Astrocyte of the cerebellum (primary cell): ENCODE results near the gene MDFIC.

ENCODE experiments used
- DNase-seq: peaks from one replicate; pipeline ENCODE4 v3.0.0-alpha.2; 2011; ENCODE audit warnings: low read depth
- H3K4me3 ChIP-seq: 2 replicates; pipeline ENCODE4 v1.5.1; 2011; ENCODE audit warnings: mild to moderate bottlenecking, low read depth, low read length, moderate library complexity
- CTCF ChIP-seq: IDR thresholded peaks from 2 replicates; pipeline ENCODE4 v1.5.1; 2012; ENCODE audit warnings: low read length, low read depth, moderate library complexity, mild to moderate bottlenecking; ENCODE audit errors: missing control alignments
- in situ Hi-C: cut with HindIII; loops from 2 replicates; pipeline ENCODE4 v1.10.0; 2017; ENCODE audit warnings: low sequenced_read_pairs

The MDFIC gene

GRCh38 chr7:114957444-114957843 lies 35.5 kb downstream of the MDFIC start:
- TF ChIP-seq CTCF: no peak
- no peak for DNase-seq
- in situ Hi-C loops: no loop called here
- H3K4me3 ChIP-seq: no peak overlapping the region

DNA sequence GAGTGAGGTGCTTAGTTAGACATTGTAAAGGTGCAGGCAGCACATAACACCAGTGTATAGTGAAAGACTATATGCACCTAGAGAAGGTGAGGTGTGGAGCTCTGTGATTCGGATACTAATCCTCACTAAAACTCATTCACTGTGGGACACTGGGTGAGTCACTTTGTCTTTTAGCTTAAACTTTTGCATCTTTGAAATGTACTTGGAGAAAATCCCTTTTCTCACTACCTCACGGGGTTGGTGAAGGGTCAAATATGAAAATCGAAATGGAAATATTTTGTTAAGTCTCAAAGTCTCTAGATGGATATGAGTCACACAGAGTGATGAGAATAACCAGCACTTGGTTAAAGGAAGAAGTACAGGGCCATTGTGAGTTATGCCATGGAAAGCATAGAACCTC lies 38.0 kb downstream of the MDFIC start:
- DNase-seq: no peak
- H3K4me3 ChIP-seq: no peak overlapping the region
- in situ Hi-C loops: no loop called here
- TF ChIP-seq CTCF: no peak

DNA sequence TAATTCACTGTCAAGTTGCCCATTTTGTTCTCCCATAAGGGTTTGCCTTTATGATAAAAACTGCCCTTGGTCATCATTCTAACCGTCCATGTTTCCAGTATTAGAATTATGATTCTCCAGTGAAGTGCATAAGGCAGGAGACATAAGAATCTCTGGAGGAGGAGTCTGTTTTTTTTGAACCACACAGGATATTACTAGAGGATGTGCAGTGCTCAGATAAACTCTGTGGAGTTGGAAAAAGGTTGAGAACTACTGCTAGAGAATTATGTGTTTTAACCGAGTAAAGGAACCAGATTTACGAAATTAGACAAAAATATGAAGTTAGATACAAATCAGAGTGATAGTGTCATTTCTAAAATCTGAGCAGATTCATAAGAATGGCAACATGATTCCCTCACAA lies 40.5 kb downstream of the MDFIC start:
- in situ Hi-C loops: no loop called here
- no peak for TF ChIP-seq CTCF
- no peak for DNase-seq
- no peak overlapping the region for H3K4me3 ChIP-seq

DNA sequence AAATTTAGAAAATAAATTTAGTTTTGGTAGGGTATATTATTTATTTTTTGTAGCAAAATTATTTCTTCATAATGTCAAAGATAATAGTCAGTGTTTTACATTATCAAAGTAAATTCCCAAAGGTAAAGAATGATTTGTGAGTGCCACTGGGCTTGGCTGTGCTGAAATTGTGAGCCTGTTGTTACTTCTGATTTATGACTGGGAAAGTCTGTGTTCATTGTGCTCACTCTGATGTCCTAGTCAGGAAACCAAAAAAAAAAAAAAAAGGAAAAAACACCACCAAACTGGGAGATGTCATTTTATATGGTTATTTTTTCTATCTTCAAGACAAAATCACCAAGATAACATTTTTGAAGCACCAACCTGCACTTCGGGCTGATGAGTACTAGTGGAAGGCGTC lies 44.3 kb downstream of the MDFIC start:
- H3K4me3 ChIP-seq: no peak overlapping the region
- in situ Hi-C loops: no loop called here
- DNase-seq: no peak
- no peak for TF ChIP-seq CTCF

DNA sequence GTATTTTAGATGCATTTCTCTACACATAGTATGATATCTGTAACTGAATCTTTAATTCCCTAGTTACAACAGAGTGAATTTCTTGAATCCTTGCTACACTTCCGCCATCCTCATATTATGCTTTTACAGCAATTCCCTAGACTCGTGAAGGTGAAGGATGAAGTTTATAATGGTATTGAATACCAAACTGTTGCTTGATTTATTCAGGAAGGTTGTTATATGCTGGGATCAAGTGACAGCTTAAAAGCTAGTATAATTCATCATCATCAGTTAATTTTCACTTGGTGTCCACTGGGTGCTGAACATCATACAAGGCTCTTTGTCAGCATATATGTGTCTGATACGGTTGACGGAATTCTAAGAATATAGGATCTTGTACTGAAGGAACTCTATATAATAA lies 47.2 kb downstream of the MDFIC start:
- in situ Hi-C loops: no loop called here
- no peak for TF ChIP-seq CTCF
- H3K4me3 ChIP-seq: no peak overlapping the region
- DNase-seq: no peak

GRCh38 chr7:114970308-114970707 lies 48.4 kb downstream of the MDFIC start:
- no peak overlapping the region for H3K4me3 ChIP-seq
- no peak for DNase-seq
- in situ Hi-C loops: no loop called here
- no peak for TF ChIP-seq CTCF

GRCh38 chr7:114970732-114971131 lies 48.8 kb downstream of the MDFIC start:
- in situ Hi-C loops: no loop called here
- no peak overlapping the region for H3K4me3 ChIP-seq
- no peak for DNase-seq
- no peak for TF ChIP-seq CTCF
